HG02588 (cell line): ENCODE measurements around the gene L3MBTL1.
"Not testable (repeated sequence)": the region's sequence is repeated elsewhere in the genome, so short reads cannot be mapped to it uniquely, and the experiment has no call there.

Experiments
- ATAC-seq: cut with Tn5 transposase; IDR thresholded peaks from one replicate; pipeline ENCODE4 v1.9.1; 2021; ENCODE audit warnings: mild to moderate bottlenecking, moderate library complexity; ENCODE audit not compliant: unreplicated experiment

Gene L3MBTL1

DNA sequence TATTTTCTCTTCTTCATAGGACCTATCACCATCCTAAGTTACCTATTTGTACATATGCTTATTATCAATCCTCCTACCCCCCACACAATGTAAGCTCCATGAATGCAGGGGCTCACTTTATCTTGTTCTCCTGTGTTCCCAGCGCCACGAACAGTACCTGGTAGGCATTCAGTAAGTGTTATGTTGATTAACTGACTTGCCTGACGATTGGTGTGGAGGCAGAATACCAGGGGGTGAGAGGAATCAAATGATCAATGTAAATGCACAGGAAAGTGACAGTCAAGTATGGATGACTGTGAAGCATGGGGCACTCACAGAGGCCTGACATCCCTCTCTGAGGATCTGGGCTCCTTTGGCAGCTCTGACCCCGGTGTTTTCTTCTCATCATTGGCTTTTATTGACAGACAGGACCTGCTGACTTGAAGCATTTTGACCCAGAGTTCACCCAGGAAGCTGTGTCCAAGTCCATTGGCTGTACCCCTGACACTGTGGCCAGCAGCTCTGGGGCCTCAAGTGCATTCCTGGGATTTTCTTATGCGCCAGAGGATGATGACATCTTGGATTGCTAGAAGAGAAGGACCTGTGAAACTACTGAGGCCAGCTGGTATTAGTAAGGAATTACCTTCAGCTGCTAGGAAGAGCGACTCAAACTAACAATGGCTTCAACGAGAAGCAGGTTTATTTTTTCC lies 77.1 kb downstream of the L3MBTL1 start:
- no peak for ATAC-seq

DNA sequence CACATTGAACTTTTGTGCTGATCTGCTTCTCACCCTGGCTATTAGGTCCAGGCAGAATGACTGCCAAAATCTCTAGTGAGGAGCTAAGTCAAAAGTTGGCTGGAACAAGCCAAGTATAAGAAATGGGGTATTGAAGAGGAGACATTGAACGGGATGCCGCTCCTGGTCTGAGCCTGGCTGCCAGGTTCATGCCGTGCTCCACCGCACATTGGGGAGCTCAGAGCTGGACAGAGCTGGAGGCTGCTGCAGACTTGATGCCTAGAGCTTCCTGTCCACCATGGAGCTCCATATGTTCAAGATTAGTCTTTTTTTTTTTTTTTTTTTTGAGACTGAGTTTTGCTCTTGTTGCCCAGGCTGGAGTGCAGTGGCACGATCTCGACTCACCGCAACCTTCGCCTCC lies 79.1 kb downstream of the L3MBTL1 start:
- no peak for ATAC-seq

DNA sequence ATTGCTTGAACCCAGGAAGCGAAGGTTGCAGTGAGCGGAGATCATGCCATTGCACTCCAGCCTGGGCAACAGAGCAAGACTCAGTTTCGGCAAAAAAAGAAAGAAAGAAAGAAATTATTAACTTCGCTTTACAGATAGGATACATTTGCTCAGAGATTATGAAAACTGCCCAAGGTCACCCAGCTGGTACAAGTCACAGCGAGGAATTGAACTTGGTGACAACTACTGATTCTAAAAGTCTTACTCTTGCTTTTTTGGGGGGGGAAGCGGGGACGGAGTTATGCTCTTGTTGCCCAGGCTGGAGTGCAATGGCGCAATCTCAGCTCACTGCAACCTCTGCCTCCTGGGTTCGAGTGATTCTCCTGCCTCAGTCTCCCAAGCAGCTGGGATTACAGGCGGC lies 81.0 kb downstream of the L3MBTL1 start:
- ATAC-seq: not testable (repeated sequence)

DNA sequence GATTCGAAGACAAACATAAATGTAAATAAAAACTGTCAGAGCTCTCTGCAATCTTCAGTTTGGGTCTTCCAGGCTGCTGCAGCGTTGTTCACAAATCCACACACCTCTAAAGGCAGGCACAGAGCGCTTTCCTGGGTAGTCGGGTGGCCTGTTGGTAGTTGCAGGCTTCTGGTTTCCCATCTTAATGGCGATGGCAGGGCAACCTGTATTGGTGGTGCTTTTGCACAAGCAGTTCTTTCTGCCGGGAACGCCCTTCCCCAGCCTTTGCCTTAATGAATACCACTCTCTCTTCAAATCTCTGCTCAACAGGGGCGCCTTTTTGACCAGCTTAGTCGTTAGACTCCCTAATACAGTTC lies 82.5 kb downstream of the L3MBTL1 start:
- no peak for ATAC-seq

DNA sequence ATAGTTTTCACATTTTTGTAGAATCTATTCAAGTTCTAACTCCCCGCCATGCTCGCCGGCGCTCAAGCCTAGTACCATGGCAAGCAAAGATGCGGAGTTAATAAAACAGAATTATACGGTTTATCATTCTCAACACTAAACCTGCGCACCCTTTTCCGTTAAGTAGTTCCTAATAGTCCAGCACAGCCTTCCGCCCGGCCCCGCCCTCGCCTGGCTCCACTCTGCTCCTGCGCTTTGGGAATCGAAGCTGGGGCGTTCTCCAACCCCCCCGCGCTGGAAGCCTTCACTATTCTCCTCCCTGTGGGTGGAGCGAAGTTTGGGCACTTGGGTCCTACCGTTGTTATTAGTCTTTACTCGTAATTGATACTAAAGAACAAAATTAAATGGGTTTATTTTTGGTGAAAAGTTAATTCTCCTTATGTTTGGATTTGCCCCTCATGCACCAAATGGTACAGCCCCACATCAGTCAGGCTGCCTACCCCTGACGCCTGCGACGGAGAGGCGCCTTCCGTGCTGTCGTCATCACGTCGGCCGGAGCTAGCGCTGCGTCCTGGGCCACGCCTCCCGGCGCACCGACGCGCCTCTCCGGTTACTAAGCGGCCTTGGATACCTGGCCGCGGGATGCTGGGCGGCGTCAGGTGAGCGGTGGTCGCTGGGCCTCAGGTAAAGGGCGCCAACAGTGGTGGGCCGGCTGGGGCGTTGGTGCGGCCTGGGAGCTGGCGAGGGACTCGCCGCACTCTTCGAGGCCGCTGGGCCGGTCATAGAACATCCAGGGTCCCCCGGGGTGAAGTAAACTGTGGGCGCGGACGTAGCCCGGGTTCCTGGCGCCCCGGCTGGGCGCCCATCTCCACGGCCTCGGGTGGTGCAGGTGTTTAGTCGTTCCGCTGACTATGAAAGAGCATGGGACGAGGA lies 83.2 kb downstream of the L3MBTL1 start, which contains the start of gene IFT52:
Gene IFT52 (plus strand): TSS at position 546 of the 912 bp plus-strand sequence. CDS start 3,762 bp downstream, outside the sequence.
- ATAC-seq: peak; percentile 97
